HFFc6 (cell line): ENCODE measurements around the gene MDFIC. TPM values are rescaled to one million over a fixed set of nuclear protein-coding genes. Genes with fewer than 3 reads are reported as not detected.

ENCODE experiments used
- DNase-seq: peaks from one replicate; pipeline ENCODE4 v3.0.0-alpha.2; 2018
- H3K27ac Mint-ChIP-seq: 2 replicates; pipeline ENCODE4 v1.8.0; 2020; ENCODE audit warnings: mild to moderate bottlenecking, mixed read lengths
- H3K27me3 Mint-ChIP-seq: 2 replicates; pipeline ENCODE4 v1.8.0; 2021; ENCODE audit warnings: mild to moderate bottlenecking, moderate library complexity, mixed read lengths; ENCODE audit not compliant: insufficient read depth
- H3K36me3 Mint-ChIP-seq: 2 replicates; pipeline ENCODE4 v1.8.0; 2021; ENCODE audit warnings: low read depth, mixed read lengths
- H3K4me1 Mint-ChIP-seq: 2 replicates; pipeline ENCODE4 v1.8.0; 2020; ENCODE audit warnings: low read depth, mixed read lengths
- H3K4me3 Mint-ChIP-seq: 2 replicates; pipeline ENCODE4 v1.8.0; 2020; ENCODE audit warnings: mild to moderate bottlenecking, moderate library complexity, mixed read lengths
- H3K9me3 Mint-ChIP-seq: 2 replicates; pipeline ENCODE4 v1.8.0; 2020; ENCODE audit warnings: mild to moderate bottlenecking, mixed read lengths
- CTCF ChIP-seq: fragments of 200-600 bp; sonication (generic); IDR thresholded peaks from 2 replicates; pipeline ENCODE4 v1.5.0; 2021; ENCODE audit warnings: antibody characterized with exemption, mild to moderate bottlenecking
- total RNA-seq, 6 experiments: library from RNA; stranded (reverse); fragmentation: NEBNext Ultra II Directional; extraction: Animal tissue kit (Norgen Biotek cat#: 25700); gene quantifications; 2 replicates in 1 of 6; 3 replicates in 5 of 6; pipeline ENCODE4 v1.2.3, GENCODE V29; 2021

MDFIC gene
- total RNA-seq, 6 experiments from 2014 or later, result 33.3 to 57.9 (median 45.5) TPM

GRCh38 chr7:114925434-114925833 is 3.5 kb downstream of the MDFIC start:
- no peaks in the 10 kb centered on the region for H3K9me3 Mint-ChIP-seq
- H3K27me3 Mint-ChIP-seq, result no peaks in the 10 kb centered on the region; the same call in 1 of the 2 replicates
- peak overlapping the region; percentile 59; the same call in 1 of the 2 replicates for H3K27ac Mint-ChIP-seq
- peaks cover 39% of the 10 kb centered on the region for H3K4me1 Mint-ChIP-seq
- no peak for DNase-seq
- H3K4me3 Mint-ChIP-seq, result peak overlapping the region; percentile 21; the same call in 1 of the 2 replicates
- TF ChIP-seq CTCF, result no peak
- peaks cover 14% of the 10 kb centered on the region; the same call in 1 of the 2 replicates for H3K36me3 Mint-ChIP-seq

GRCh38 chr7:114928060-114928459 is 6.2 kb downstream of the MDFIC start:
- H3K9me3 Mint-ChIP-seq, result no peaks in the 10 kb centered on the region
- no peak overlapping the region for H3K4me3 Mint-ChIP-seq
- DNase-seq, result no peak
- peaks cover 27% of the 10 kb centered on the region for H3K36me3 Mint-ChIP-seq
- peaks cover 32% of the 10 kb centered on the region for H3K4me1 Mint-ChIP-seq
- H3K27ac Mint-ChIP-seq, result no peak overlapping the region
- TF ChIP-seq CTCF, result no peak
- peaks cover 2% of the 10 kb centered on the region; the same call in 1 of the 2 replicates for H3K27me3 Mint-ChIP-seq

GRCh38 chr7:114929570-114929969 is 7.7 kb downstream of the MDFIC start:
- TF ChIP-seq CTCF, result peak; percentile 44
- H3K4me1 Mint-ChIP-seq, result peaks cover 21% of the 10 kb centered on the region
- no peak overlapping the region for H3K4me3 Mint-ChIP-seq
- H3K9me3 Mint-ChIP-seq, result no peaks in the 10 kb centered on the region
- no peak overlapping the region for H3K27ac Mint-ChIP-seq
- H3K36me3 Mint-ChIP-seq, result peaks cover 27% of the 10 kb centered on the region
- H3K27me3 Mint-ChIP-seq, result peaks cover 2% of the 10 kb centered on the region; the same call in 1 of the 2 replicates
- DNase-seq, result no peak

GRCh38 chr7:114930107-114930661 is 8.3 kb downstream of the MDFIC start:
- H3K9me3 Mint-ChIP-seq, result no peaks in the 10 kb centered on the region
- peaks cover 19% of the 10 kb centered on the region for H3K4me1 Mint-ChIP-seq
- TF ChIP-seq CTCF, result no peak
- DNase-seq, result no peak
- H3K36me3 Mint-ChIP-seq, result peaks cover 26% of the 10 kb centered on the region
- H3K27ac Mint-ChIP-seq, result no peak overlapping the region
- no peak overlapping the region; the same call in 1 of the 2 replicates for H3K4me3 Mint-ChIP-seq
- peaks cover 2% of the 10 kb centered on the region; the same call in 1 of the 2 replicates for H3K27me3 Mint-ChIP-seq

- peaks cover 2% of the 10 kb centered on the region; the same call in 1 of the 2 replicates for H3K27me3 Mint-ChIP-seq
- TF ChIP-seq CTCF, result no peak
- H3K27ac Mint-ChIP-seq, result no peak overlapping the region
- peaks cover 10% of the 10 kb centered on the region; the same call in 1 of the 2 replicates for H3K4me1 Mint-ChIP-seq
- peaks cover 18% of the 10 kb centered on the region for H3K36me3 Mint-ChIP-seq
- no peaks in the 10 kb centered on the region for H3K9me3 Mint-ChIP-seq
- no peak for DNase-seq
- no peak overlapping the region; the same call in 1 of the 2 replicates for H3K4me3 Mint-ChIP-seq
Measured at GRCh38 chr7:114930829-114931655, 9.1 kb downstream of the MDFIC start.
